KMS-11 (cell line): ENCODE results near the gene MDN1.

Experiments used
- H2AFZ ChIP-seq: fragments of 200-600 bp; sonication (generic); 2 replicates; pipeline ENCODE4 v1.6.1; 2016; ENCODE audit warnings: antibody characterized with exemption, mixed run types, low read depth
- H3K27ac ChIP-seq: fragments of 200-600 bp; sonication (generic); 2 replicates; pipeline ENCODE4 v1.6.1; 2016; ENCODE audit warnings: mild to moderate bottlenecking, mixed run types
- H3K27me3 ChIP-seq: fragments of 200-600 bp; sonication (generic); 2 replicates; pipeline ENCODE4 v1.6.1; 2017; ENCODE audit warnings: mild to moderate bottlenecking, low read depth, mixed run types, moderate library complexity; ENCODE audit not compliant: insufficient read depth
- H3K36me3 ChIP-seq: fragments of 200-600 bp; sonication (generic); 2 replicates; pipeline ENCODE4 v1.6.1; 2017; ENCODE audit warnings: mild to moderate bottlenecking, mixed run types; ENCODE audit not compliant: insufficient read depth
- H3K4me1 ChIP-seq: fragments of 200-600 bp; sonication (generic); 2 replicates; pipeline ENCODE4 v1.6.1; 2016; ENCODE audit warnings: mild to moderate bottlenecking, low read depth, mixed run types; ENCODE audit not compliant: poor library complexity, severe bottlenecking
- H3K4me2 ChIP-seq: fragments of 200-600 bp; sonication (generic); 2 replicates; pipeline ENCODE4 v1.7.0; 2016; ENCODE audit warnings: mild to moderate bottlenecking, mixed run types
- H3K4me3 ChIP-seq: fragments of 200-600 bp; sonication (generic); IDR thresholded peaks from 2 replicates; pipeline ENCODE4 v1.6.1; 2017; ENCODE audit warnings: low read depth, low read length, mixed read lengths; ENCODE audit not compliant: insufficient read depth
- H3K79me2 ChIP-seq: fragments of 200-600 bp; sonication (generic); 2 replicates; pipeline ENCODE4 v1.6.1; 2016; ENCODE audit warnings: low read depth, mixed run types; ENCODE audit not compliant: insufficient read depth
- H3K9ac ChIP-seq: fragments of 200-600 bp; sonication (generic); 2 replicates; pipeline ENCODE4 v1.6.1; 2016; ENCODE audit warnings: mild to moderate bottlenecking, mixed run types
- H4K20me1 ChIP-seq: fragments of 200-600 bp; sonication (generic); 2 replicates; pipeline ENCODE4 v1.6.1; 2016; ENCODE audit warnings: mild to moderate bottlenecking, mixed run types; ENCODE audit not compliant: insufficient read depth
- CTCF ChIP-seq: fragments of 200-600 bp; sonication (generic); conservative IDR thresholded peaks from 2 replicates; pipeline ENCODE4 v1.6.1; 2017; ENCODE audit warnings: low read depth, mild to moderate bottlenecking, antibody characterized with exemption, low read length, moderate library complexity, mixed read lengths

Gene MDN1

GRCh38 chr6:89842228-89842627 is 22.6 kb upstream of the MDN1 start:
- Histone ChIP-seq H2AFZ (no peak overlapping the region), H3K79me2 (peaks cover 6% of the 10 kb centered on the region; the same call in 1 of the 2 replicates), H3K27ac (no peak overlapping the region), H4K20me1 (no peaks in the 10 kb centered on the region), H3K27me3 (no peaks in the 10 kb centered on the region), H3K36me3 (no peaks in the 10 kb centered on the region), H3K4me1 (no peaks in the 10 kb centered on the region), H3K4me2 (no peak overlapping the region), H3K4me3 (no peak overlapping the region), H3K9ac (no peak overlapping the region)
- TF ChIP-seq CTCF, result no peak

GRCh38 chr6:89840538-89840937 is 20.9 kb upstream of the MDN1 start:
- Histone ChIP-seq H3K36me3 (no peaks in the 10 kb centered on the region), H3K9ac (no peak overlapping the region), H3K4me2 (no peak overlapping the region), H3K79me2 (peaks cover 6% of the 10 kb centered on the region; the same call in 1 of the 2 replicates), H4K20me1 (no peaks in the 10 kb centered on the region), H3K27me3 (no peaks in the 10 kb centered on the region), H2AFZ (no peak overlapping the region), H3K27ac (no peak overlapping the region), H3K4me1 (peaks cover 11% of the 10 kb centered on the region), H3K4me3 (no peak overlapping the region)
- no peak for TF ChIP-seq CTCF

GRCh38 chr6:89836639-89837222 is 17.1 kb upstream of the MDN1 start:
- peaks cover 6% of the 10 kb centered on the region; the same call in 1 of the 2 replicates for H3K79me2 ChIP-seq
- no peak overlapping the region for H3K27ac ChIP-seq
- no peak for TF ChIP-seq CTCF
- H3K4me3 ChIP-seq, result no peak overlapping the region
- H3K36me3 ChIP-seq, result no peaks in the 10 kb centered on the region
- no peaks in the 10 kb centered on the region for H3K27me3 ChIP-seq
- peaks cover 23% of the 10 kb centered on the region for H3K4me1 ChIP-seq
- H3K4me2 ChIP-seq, result no peak overlapping the region
- no peak overlapping the region for H2AFZ ChIP-seq
- no peaks in the 10 kb centered on the region for H4K20me1 ChIP-seq
- no peak overlapping the region for H3K9ac ChIP-seq

GRCh38 chr6:89834884-89835792 is 15.5 kb upstream of the MDN1 start:
- Histone ChIP-seq H3K27me3 (no peaks in the 10 kb centered on the region), H3K4me2 (no peak overlapping the region), H3K27ac (no peak overlapping the region), H3K36me3 (no peaks in the 10 kb centered on the region), H3K4me1 (peaks cover 29% of the 10 kb centered on the region), H3K9ac (no peak overlapping the region), H4K20me1 (no peaks in the 10 kb centered on the region), H2AFZ (no peak overlapping the region), H3K79me2 (peaks cover 20% of the 10 kb centered on the region), H3K4me3 (no peak overlapping the region)
- TF ChIP-seq CTCF, result no peak
